GM19238 (cell line): Measurements from ENCODE around the gene PXMP4.

ENCODE experiments used
- DNase-seq: peaks from one replicate; pipeline ENCODE4 v3.0.0; 2011; ENCODE audit warnings: low spot score; ENCODE audit not compliant: insufficient read length

The PXMP4 gene

GRCh38 chr20:33732166-33732970 lies 12.3 kb upstream of the PXMP4 start:
- DNase-seq, result peak; percentile 62

- peak; percentile 65 for DNase-seq
Observed at GRCh38 chr20:33731693-33732165, 11.6 kb upstream of the PXMP4 start, which contains the start of gene ZNF341. ZNF341 (plus strand) TSS chr20:33731996; CDS start chr20:33732022, 26 bp downstream.

GRCh38 chr20:33730946-33731692 lies 11.0 kb upstream of the PXMP4 start:
- DNase-seq, result no peak

GRCh38 chr20:33729101-33729500 lies 9.0 kb upstream of the PXMP4 start:
- no peak for DNase-seq

- DNase-seq, result no peak
Observed at GRCh38 chr20:33728463-33728862, 8.4 kb upstream of the PXMP4 start.

- no peak for DNase-seq
Observed at GRCh38 chr20:33727806-33728205, 7.7 kb upstream of the PXMP4 start.

GRCh38 chr20:33727115-33727479 lies 7.0 kb upstream of the PXMP4 start:
- no peak for DNase-seq

- DNase-seq, result no peak
Observed at GRCh38 chr20:33725607-33726264, 5.6 kb upstream of the PXMP4 start.

- no peak for DNase-seq
Observed at GRCh38 chr20:33724439-33725094, 4.5 kb upstream of the PXMP4 start.

- no peak for DNase-seq
Observed at GRCh38 chr20:33721391-33722140, 1.5 kb upstream of the PXMP4 start.

GRCh38 chr20:33719277-33719988 lies 677 bp downstream of the PXMP4 start:
- DNase-seq, result no peak

- DNase-seq, result no peak
Observed at GRCh38 chr20:33716498-33716897, 3.6 kb downstream of the PXMP4 start.

- DNase-seq, result no peak
Observed at GRCh38 chr20:33713865-33714367, 6.2 kb downstream of the PXMP4 start.

GRCh38 chr20:33711446-33711738 lies 8.7 kb downstream of the PXMP4 start:
- DNase-seq, result no peak

- DNase-seq, result no peak
Observed at GRCh38 chr20:33710681-33711445, 9.2 kb downstream of the PXMP4 start.

- no peak for DNase-seq
Observed at GRCh38 chr20:33709905-33710541, 10.1 kb downstream of the PXMP4 start.

GRCh38 chr20:33709398-33709797 lies 10.7 kb downstream of the PXMP4 start:
- no peak for DNase-seq

- no peak for DNase-seq
Observed at GRCh38 chr20:33707668-33708067, 12.4 kb downstream of the PXMP4 start.
